Limb (tissue), 2 donors: ENCODE data around the gene GZF1.
"Not testable (repeated sequence)": the region's sequence is repeated elsewhere in the genome, so short reads cannot be mapped to it uniquely, and the experiment has no call there.

Experiments
- DNase-seq, 2 donors: peaks; one replicate each; pipeline ENCODE4 v3.0.0-alpha.2; 2016; ENCODE audit errors: extremely low spot score in 2 of 2

GZF1 gene

GRCh38 chr20:23346002-23346401 lies 16.0 kb upstream of the GZF1 start:
- no peak for DNase-seq

- DNase-seq: no peak
Measured at GRCh38 chr20:23347791-23348190, 14.2 kb upstream of the GZF1 start.

GRCh38 chr20:23348510-23348909 lies 13.5 kb upstream of the GZF1 start:
- DNase-seq: not testable (repeated sequence)

- DNase-seq: peak; percentile 88
Measured at GRCh38 chr20:23349338-23350195, 12.4 kb upstream of the GZF1 start.

GRCh38 chr20:23350196-23350903 lies 11.6 kb upstream of the GZF1 start, which contains the start of gene NXT1:
NXT1 (plus strand) TSS chr20:23350791; CDS start chr20:23354042, 3,251 bp downstream.
- peak; percentile 97 to 98 for DNase-seq

- peak in 1 of 2 donors; percentile 29 for DNase-seq
Measured at GRCh38 chr20:23350904-23351838, 10.8 kb upstream of the GZF1 start.

GRCh38 chr20:23356203-23356602 lies 5.8 kb upstream of the GZF1 start:
- no peak for DNase-seq

- peak; percentile 97 to 99 for DNase-seq
Measured at GRCh38 chr20:23357767-23358562, 4.0 kb upstream of the GZF1 start.

- no peak for DNase-seq
Measured at GRCh38 chr20:23358563-23358906, 3.4 kb upstream of the GZF1 start.

GRCh38 chr20:23358923-23359593 lies 2.9 kb upstream of the GZF1 start:
- DNase-seq: no peak

GRCh38 chr20:23360531-23360930 lies 1.5 kb upstream of the GZF1 start:
- DNase-seq: no peak

GRCh38 chr20:23361119-23361475 lies 885 bp upstream of the GZF1 start:
- DNase-seq: no peak

GRCh38 chr20:23362392-23363256 lies 642 bp downstream of the GZF1 start:
- no peak for DNase-seq

GRCh38 chr20:23363257-23363649 lies 1.3 kb downstream of the GZF1 start:
- DNase-seq: no peak

- DNase-seq: no peak
Measured at GRCh38 chr20:23365390-23366165, 3.6 kb downstream of the GZF1 start.

GRCh38 chr20:23366384-23366783 lies 4.4 kb downstream of the GZF1 start:
- DNase-seq: no peak

GRCh38 chr20:23367770-23368169 lies 5.8 kb downstream of the GZF1 start:
- DNase-seq: no peak

GRCh38 chr20:23368316-23369071 lies 6.5 kb downstream of the GZF1 start:
- DNase-seq: no peak
